SIG-M5 treated with dmso at 0.1 percent for 504 hours (cell line): ENCODE results near the gene CDK15.

Experiments
- DNase-seq: peaks from one replicate; lab custom pipeline; 2025; ENCODE audit not compliant: unreplicated experiment; lab: John Stamatoyannopoulos, UW

The CDK15 gene

GRCh38 chr2:201932511-201932910, 126.2 kb downstream of the CDK15 start:
- DNase-seq = no peak

GRCh38 chr2:201933792-201934237, 127.5 kb downstream of the CDK15 start:
- no peak for DNase-seq

DNA sequence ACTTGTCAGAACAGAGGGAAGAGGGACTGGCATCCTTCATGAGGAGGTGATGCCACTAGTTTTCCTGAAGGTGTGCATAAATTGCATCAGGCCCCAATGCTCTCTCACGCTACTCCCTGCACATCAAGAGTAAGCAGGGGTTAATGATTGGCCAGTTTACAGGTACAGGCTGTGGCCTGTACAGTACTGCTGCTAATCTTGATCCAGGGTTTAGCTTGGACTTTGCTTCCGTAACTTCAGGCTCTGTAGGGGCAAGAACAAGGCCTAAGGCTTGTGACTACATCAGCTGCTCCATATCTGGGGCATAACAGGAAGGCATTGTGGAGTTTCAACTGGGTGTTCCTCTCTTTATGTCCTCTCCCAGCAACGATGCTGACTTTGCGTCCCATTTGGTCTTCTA, 130.5 kb downstream of the CDK15 start:
- no peak for DNase-seq

- no peak for DNase-seq
These were observed 131.0 kb downstream of the CDK15 start for GRCh38 chr2:201937343-201937742.

GRCh38 chr2:201938156-201938775, 131.9 kb downstream of the CDK15 start:
- DNase-seq = no peak

GRCh38 chr2:201938781-201939180, 132.4 kb downstream of the CDK15 start:
- no peak for DNase-seq

DNA sequence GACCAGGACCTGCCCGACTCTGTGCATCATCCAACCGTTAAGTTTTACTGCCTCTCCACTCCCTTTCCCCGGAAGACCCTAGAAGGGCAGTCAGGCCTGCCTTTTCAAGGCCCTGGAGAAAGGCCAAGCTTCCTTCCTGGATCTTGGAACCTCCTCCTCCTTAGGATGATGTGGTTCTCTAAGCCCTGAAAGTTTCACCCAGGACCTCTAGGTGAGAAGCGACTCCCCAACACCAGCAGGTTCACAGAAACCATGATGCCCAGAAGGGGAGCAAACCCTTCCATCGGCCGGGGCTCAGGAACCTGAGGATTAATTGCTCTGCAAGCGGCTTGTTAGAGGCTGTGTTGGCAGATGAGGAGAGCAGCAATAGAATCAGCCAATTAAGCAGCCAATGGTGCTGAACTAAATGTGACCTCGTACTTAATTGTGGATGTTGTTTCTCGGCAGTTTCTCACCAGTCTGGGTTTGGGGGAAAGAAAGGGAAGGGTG, 133.2 kb downstream of the CDK15 start:
- no peak for DNase-seq

GRCh38 chr2:201942531-201942930, 136.2 kb downstream of the CDK15 start:
- no peak for DNase-seq
